Measurements from ENCODE around the gene APOBEC3C. TPM values are rescaled to one million over a fixed set of nuclear protein-coding genes. Genes with fewer than 3 reads are reported as not detected.
A peak's percentile ranks its signal among the peaks of the same experiment; 100 is the strongest.
"Not testable (repeated sequence)": the region's sequence is repeated elsewhere in the genome, so short reads cannot be mapped to it uniquely, and the experiment has no call there.

APOBEC3C gene
- total RNA-seq, 2 experiments from 2014 or later = 138 to 147 TPM

DNA sequence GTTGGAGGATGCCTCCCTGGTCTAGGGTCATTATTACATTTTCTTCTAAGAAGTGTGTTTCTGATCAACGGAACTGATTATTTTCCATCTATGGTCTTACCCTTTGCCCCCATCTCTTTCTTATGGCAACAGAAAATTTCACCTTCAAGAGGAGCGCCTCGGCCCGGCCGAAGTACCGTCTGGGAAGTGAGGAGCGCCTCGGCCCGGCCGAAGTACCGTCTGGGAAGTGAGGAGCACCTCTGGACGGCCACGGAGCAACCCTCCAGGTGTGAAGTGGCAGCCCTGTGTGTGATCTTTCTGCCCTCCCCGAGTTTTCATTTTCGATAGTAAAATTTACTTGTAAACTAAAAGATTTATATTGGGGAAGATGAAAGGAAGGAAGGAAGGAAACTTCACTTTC is 3.1 kb upstream of the APOBEC3C start:
- ATAC-seq (no peak), DNase-seq (no peak)
- Mint-ChIP-seq H3K9me3 (ENCODE audit: insufficient read depth) (peaks cover 2% of the 10 kb centered on the region), H3K4me3 (no peak overlapping the region), H3K4me1 (ENCODE audit: low read depth) (peaks cover 25% of the 10 kb centered on the region), H3K27me3 (ENCODE audit: low read depth) (no peaks in the 10 kb centered on the region), H3K36me3 (ENCODE audit: low read depth) (peaks cover 11% of the 10 kb centered on the region), H3K27ac (no peak overlapping the region)
- ChIA-PET POLR2A (no interaction called here), CTCF (no interaction called here)

GRCh38 chr22:39012533-39013511 is 1.2 kb upstream of the APOBEC3C start:
- Mint-ChIP-seq H3K4me3 (peak overlapping the region; percentile 50), H3K36me3 (ENCODE audit: low read depth) (peaks cover 20% of the 10 kb centered on the region), H3K27me3 (ENCODE audit: low read depth) (no peaks in the 10 kb centered on the region), H3K27ac (peak overlapping the region; percentile 71), H3K9me3 (ENCODE audit: insufficient read depth) (peaks cover 2% of the 10 kb centered on the region), H3K4me1 (ENCODE audit: low read depth) (peaks cover 34% of the 10 kb centered on the region)
- ChIA-PET POLR2A (interaction anchor here (0.8 kb wide), 1 partner anchor 307 kb away, joined by 5 read pairs; the partner anchor contains the start of gene RPL3), CTCF (interaction anchor here (1.0 to 2.6 kb wide), 6 partner anchors 10 to 304 kb away, joined by 3 to 10 read pairs (median 5); partner anchors contain the start of gene APOBEC3B)
- ATAC-seq = no peak
- DNase-seq = no peak

DNA sequence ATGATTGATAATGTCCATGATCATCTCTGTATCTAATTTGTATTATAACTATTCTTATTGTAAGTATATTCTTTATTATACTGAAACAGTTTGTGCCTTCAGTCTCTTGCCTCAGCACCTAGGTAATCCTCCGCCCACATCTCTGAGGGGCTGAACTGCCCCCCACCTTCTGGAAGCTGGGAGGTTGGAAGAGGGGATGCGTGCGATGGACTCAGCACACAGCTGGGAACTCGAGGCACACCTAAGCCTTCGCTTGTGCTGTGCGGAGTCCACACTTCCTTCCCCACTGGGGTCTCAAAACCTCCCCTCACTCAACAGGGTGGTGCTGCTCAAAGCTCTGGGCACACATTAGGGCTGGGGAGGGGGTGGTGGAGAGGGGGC is 506 bp upstream of the APOBEC3C start:
- CTCF ChIA-PET = interaction anchor here (1.0 to 2.6 kb wide), 6 partner anchors 11 to 303 kb away, joined by 3 to 10 read pairs (median 5); partner anchors contain the start of gene APOBEC3B
- not testable (repeated sequence) for DNase-seq; ATAC-seq; H3K27me3 Mint-ChIP-seq (ENCODE audit: low read depth); H3K9me3 Mint-ChIP-seq (ENCODE audit: insufficient read depth)
- Mint-ChIP-seq H3K27ac (peak overlapping the region; percentile 97), H3K36me3 (ENCODE audit: low read depth) (peaks cover 26% of the 10 kb centered on the region), H3K4me3 (peak overlapping the region; percentile 97), H3K4me1 (ENCODE audit: low read depth) (peaks cover 38% of the 10 kb centered on the region)
- POLR2A ChIA-PET = interaction anchor here (0.8 kb wide), 1 partner anchor 306 kb away, joined by 5 read pairs; the partner anchor contains the start of gene RPL3

GRCh38 chr22:39014723-39015121 is 665 bp downstream of the APOBEC3C start:
- ATAC-seq; H3K27me3 Mint-ChIP-seq (ENCODE audit: low read depth); DNase-seq; H3K9me3 Mint-ChIP-seq (ENCODE audit: insufficient read depth): not testable (repeated sequence)
- Mint-ChIP-seq H3K27ac (peak overlapping the region; percentile 97), H3K4me1 (ENCODE audit: low read depth) (peaks cover 46% of the 10 kb centered on the region), H3K36me3 (ENCODE audit: low read depth) (peaks cover 34% of the 10 kb centered on the region), H3K4me3 (peak overlapping the region; percentile 97)
- CTCF ChIA-PET = interaction anchor here (0.8 to 2.6 kb wide), 5 partner anchors 12 to 302 kb away, joined by 3 to 14 read pairs (median 6); no protein-coding TSS in a partner anchor
- POLR2A ChIA-PET = interaction anchor here (1.0 kb wide), 1 partner anchor 104 kb away, joined by 5 read pairs; no protein-coding TSS in a partner anchor

- peak overlapping the region; percentile 56 for H3K4me3 Mint-ChIP-seq
- ATAC-seq (no peak), DNase-seq (no peak)
- ChIA-PET CTCF (interaction anchor here (1.1 to 2.6 kb wide), 2 partner anchors 11 to 147 kb away, joined by 3 to 14 read pairs; no protein-coding TSS in a partner anchor), POLR2A (interaction anchor here (0.7 kb wide), 1 partner anchor 45 kb away, joined by 3 read pairs; no protein-coding TSS in a partner anchor)
- no peaks in the 10 kb centered on the region for H3K9me3 Mint-ChIP-seq (ENCODE audit: insufficient read depth)
- H3K27ac Mint-ChIP-seq = no peak overlapping the region
- peaks cover 44% of the 10 kb centered on the region for H3K36me3 Mint-ChIP-seq (ENCODE audit: low read depth)
- H3K27me3 Mint-ChIP-seq (ENCODE audit: low read depth) = no peaks in the 10 kb centered on the region
- peaks cover 56% of the 10 kb centered on the region for H3K4me1 Mint-ChIP-seq (ENCODE audit: low read depth)
These were observed 2.5 kb downstream of the APOBEC3C start for GRCh38 chr22:39016592-39016991.

DNA sequence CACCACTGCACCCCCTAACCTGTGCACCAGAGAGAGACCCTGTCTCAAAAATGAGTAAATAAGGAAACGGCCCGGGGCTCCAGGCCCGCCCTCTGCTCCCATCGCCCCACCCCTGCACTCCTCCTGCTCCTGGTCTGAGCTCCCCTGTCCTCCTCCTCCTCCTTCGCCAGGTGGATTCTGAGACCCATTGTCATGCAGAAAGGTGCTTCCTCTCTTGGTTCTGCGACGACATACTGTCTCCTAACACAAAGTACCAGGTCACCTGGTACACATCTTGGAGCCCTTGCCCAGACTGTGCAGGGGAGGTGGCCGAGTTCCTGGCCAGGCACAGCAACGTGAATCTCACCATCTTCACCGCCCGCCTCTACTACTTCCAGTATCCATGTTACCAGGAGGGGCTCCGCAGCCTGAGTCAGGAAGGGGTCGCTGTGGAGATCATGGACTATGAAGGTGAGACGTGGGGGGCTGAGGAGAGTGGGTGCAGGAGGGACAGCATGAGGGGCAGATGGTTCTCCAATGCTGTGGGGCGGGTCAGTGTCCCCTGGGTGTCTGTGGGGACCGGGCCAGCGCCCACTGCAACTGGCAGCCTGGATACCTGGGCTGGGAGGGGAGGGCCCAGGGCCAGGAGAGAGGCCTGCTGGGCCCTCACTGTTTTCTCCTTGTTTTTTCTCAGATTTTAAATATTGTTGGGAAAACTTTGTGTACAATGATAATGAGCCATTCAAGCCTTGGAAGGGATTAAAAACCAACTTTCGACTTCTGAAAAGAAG is 3.7 kb downstream of the APOBEC3C start:
- peaks cover 54% of the 10 kb centered on the region for H3K36me3 Mint-ChIP-seq (ENCODE audit: low read depth)
- H3K9me3 Mint-ChIP-seq (ENCODE audit: insufficient read depth) = no peaks in the 10 kb centered on the region
- no peak for ATAC-seq
- peak overlapping the region; percentile 64 for H3K27ac Mint-ChIP-seq
- ChIA-PET CTCF (interaction anchor here (1.1 kb wide), 1 partner anchor 12 kb away, joined by 3 read pairs; no protein-coding TSS in a partner anchor), POLR2A (no interaction called here)
- DNase-seq = no peak
- H3K4me3 Mint-ChIP-seq = no peak overlapping the region
- H3K27me3 Mint-ChIP-seq (ENCODE audit: low read depth) = no peaks in the 10 kb centered on the region
- H3K4me1 Mint-ChIP-seq (ENCODE audit: low read depth) = peaks cover 62% of the 10 kb centered on the region

GRCh38 chr22:39020021-39020651 is 6.1 kb downstream of the APOBEC3C start:
- Mint-ChIP-seq H3K4me1 (ENCODE audit: low read depth) (peaks cover 69% of the 10 kb centered on the region), H3K27ac (peak overlapping the region; percentile 95), H3K4me3 (peak overlapping the region; percentile 85), H3K36me3 (ENCODE audit: low read depth) (peaks cover 64% of the 10 kb centered on the region)
- ATAC-seq; H3K27me3 Mint-ChIP-seq (ENCODE audit: low read depth); POLR2A ChIA-PET; DNase-seq; H3K9me3 Mint-ChIP-seq (ENCODE audit: insufficient read depth): not testable (repeated sequence)
- CTCF ChIA-PET = interaction anchor here (0.6 to 1.6 kb wide), 2 partner anchors 17 to 150 kb away, joined by 3 to 4 read pairs; no protein-coding TSS in a partner anchor

- Mint-ChIP-seq H3K27ac (peak overlapping the region; percentile 95), H3K4me3 (peak overlapping the region; percentile 85), H3K4me1 (ENCODE audit: low read depth) (peaks cover 71% of the 10 kb centered on the region), H3K36me3 (ENCODE audit: low read depth) (peaks cover 68% of the 10 kb centered on the region), H3K27me3 (ENCODE audit: low read depth) (no peaks in the 10 kb centered on the region), H3K9me3 (ENCODE audit: insufficient read depth) (no peaks in the 10 kb centered on the region)
- ChIA-PET CTCF (interaction anchor here (1.7 to 1.8 kb wide), 2 partner anchors 152 to 153 kb away, joined by 3 to 5 read pairs; no protein-coding TSS in a partner anchor), POLR2A (interaction anchor here (0.6 to 1.5 kb wide), 4 partner anchors 74 to 1850 kb away, joined by 3 to 4 read pairs (median 3); partner anchors contain the start of gene CBX6)
- DNase-seq (no peak), ATAC-seq (no peak)
These were observed 7.6 kb downstream of the APOBEC3C start for GRCh38 chr22:39021552-39022250.

DNA sequence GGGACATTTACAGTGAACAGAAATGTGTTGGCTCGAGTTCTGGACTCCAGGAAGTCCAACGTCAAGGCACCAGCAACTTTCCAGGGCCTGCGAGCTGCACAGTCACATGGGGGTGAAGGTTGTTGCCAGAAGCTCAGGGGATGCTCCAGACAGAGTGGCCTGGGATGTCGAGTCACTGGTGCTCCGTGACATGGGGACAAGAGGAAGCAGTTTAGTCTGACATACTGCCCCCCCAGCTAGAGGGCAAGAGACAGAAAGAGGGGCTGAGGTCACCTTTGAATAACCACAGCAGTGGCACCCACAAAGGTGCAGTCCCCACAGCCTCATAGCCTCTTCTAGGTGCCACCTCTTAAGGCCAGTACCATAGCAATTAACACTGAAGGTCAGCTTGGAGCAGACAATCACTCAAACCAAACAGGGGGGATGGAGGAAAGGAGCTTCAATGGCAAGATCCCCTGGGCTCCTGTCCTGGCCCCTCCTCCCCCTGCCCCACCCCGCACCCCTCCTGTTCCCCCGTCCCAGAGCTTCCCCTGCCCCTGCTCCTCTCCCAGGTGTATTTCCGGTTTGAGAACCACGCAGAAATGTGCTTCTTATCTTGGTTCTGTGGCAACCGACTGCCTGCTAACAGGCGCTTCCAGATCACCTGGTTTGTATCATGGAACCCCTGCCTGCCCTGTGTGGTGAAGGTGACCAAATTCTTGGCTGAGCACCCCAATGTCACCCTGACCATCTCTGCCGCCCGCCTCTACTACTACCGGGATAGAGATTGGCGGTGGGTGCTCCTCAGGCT is 10.7 kb downstream of the APOBEC3C start:
- peaks cover 55% of the 10 kb centered on the region for H3K36me3 Mint-ChIP-seq (ENCODE audit: low read depth)
- ChIA-PET POLR2A (no interaction called here), CTCF (interaction anchor here (1.6 kb wide), 1 partner anchor 155 kb away, joined by 4 read pairs; no protein-coding TSS in a partner anchor)
- H3K27me3 Mint-ChIP-seq (ENCODE audit: low read depth) = no peaks in the 10 kb centered on the region
- DNase-seq = peak; percentile 47
- H3K4me3 Mint-ChIP-seq = peak overlapping the region; percentile 58
- peaks cover 54% of the 10 kb centered on the region for H3K4me1 Mint-ChIP-seq (ENCODE audit: low read depth)
- ATAC-seq = no peak
- H3K9me3 Mint-ChIP-seq (ENCODE audit: insufficient read depth) = no peaks in the 10 kb centered on the region
- peak overlapping the region; percentile 85 for H3K27ac Mint-ChIP-seq
